ENCODE results near the gene ARHGAP8.

DNA sequence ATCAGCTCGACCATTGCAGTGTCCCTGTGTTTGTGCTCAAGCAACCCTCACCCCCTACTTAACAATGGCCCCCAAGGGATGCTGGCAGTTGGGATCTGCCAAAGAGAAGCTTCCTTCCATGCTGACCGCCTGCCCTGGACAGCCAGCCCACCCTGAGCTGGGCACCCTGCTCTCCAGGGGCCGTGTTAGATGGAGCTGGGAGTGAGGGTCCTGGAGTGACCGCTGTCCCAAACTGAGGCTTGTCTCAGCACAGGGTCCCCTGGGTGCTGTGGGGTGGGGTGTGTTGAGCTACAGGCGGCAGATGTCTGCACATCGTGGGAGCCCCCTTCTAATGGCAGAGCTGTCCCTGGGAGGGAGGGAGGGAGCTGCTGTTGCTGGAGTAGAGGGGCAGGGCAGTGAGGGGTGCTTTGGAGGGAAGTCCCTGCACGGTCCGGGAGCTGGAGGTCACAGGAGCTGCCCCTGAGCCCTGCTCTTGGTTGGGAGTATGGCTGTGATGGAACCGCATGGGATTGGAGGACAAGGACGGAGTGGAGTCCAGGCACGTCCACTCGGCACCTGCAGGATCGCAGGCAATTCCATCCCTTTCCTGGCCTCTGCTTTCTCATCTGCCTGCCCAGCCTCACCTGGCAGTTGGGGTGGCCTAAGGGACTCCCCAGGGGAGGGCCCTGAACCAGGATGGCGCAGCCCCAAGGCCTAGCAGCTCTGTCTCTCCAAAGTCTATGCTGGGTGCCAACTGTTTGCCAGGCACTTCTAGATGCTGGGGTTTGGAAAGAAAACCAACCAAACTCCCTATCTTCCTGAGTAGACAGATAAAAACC lies 126.3 kb downstream of the ARHGAP8 start:
- TF ChIP-seq, protein P1, sequence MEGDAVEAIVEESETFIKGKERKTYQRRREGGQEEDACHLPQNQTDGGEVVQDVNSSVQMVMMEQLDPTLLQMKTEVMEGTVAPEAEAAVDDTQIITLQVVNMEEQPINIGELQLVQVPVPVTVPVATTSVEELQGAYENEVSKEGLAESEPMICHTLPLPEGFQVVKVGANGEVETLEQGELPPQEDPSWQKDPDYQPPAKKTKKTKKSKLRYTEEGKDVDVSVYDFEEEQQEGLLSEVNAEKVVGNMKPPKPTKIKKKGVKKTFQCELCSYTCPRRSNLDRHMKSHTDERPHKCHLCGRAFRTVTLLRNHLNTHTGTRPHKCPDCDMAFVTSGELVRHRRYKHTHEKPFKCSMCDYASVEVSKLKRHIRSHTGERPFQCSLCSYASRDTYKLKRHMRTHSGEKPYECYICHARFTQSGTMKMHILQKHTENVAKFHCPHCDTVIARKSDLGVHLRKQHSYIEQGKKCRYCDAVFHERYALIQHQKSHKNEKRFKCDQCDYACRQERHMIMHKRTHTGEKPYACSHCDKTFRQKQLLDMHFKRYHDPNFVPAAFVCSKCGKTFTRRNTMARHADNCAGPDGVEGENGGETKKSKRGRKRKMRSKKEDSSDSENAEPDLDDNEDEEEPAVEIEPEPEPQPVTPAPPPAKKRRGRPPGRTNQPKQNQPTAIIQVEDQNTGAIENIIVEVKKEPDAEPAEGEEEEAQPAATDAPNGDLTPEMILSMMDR (IDR thresholded peaks at IDR 0.05 in 8 of 11, conservative IDR thresholded peaks at IDR 0.05 in 3 of 11): no peak
- TF ChIP-seq POLR2AphosphoS5 (IDR thresholded peaks at IDR 0.05): no peak
